SKM-1 (cell line): ENCODE measurements around the gene COX7B2.

Source experiments
- DNase-seq: peaks from one replicate; lab custom pipeline; 2025; ENCODE audit not compliant: unreplicated experiment; lab: John Stamatoyannopoulos, UW

Gene COX7B2

GRCh38 chr4:46909078-46909477, at the start of gene COX7B2:
COX7B2 (minus strand) TSS chr4:46909245; CDS start chr4:46735192, 174,053 bp downstream.
- no peak for DNase-seq

GRCh38 chr4:46956451-46956850, 47.4 kb upstream of the COX7B2 start:
- no peak for DNase-seq

- no peak for DNase-seq
These were observed 46.6 kb upstream of the COX7B2 start for GRCh38 chr4:46955601-46956000.

GRCh38 chr4:46954643-46955042, 45.6 kb upstream of the COX7B2 start:
- no peak for DNase-seq

- no peak for DNase-seq
These were observed 44.5 kb upstream of the COX7B2 start for GRCh38 chr4:46953564-46953963.

- no peak for DNase-seq
These were observed 43.4 kb upstream of the COX7B2 start for GRCh38 chr4:46952451-46952850.

GRCh38 chr4:46950826-46951225, 41.8 kb upstream of the COX7B2 start:
- no peak for DNase-seq

GRCh38 chr4:46949822-46950221, 40.8 kb upstream of the COX7B2 start:
- no peak for DNase-seq

- DNase-seq, result no peak
These were observed 38.5 kb upstream of the COX7B2 start for GRCh38 chr4:46947541-46947940.

- no peak for DNase-seq
These were observed 38.0 kb upstream of the COX7B2 start for GRCh38 chr4:46946919-46947536.

- DNase-seq, result no peak
These were observed 36.0 kb upstream of the COX7B2 start for GRCh38 chr4:46945062-46945461.

- DNase-seq, result no peak
These were observed 35.3 kb upstream of the COX7B2 start for GRCh38 chr4:46944345-46944744.

- no peak for DNase-seq
These were observed 28.4 kb upstream of the COX7B2 start for GRCh38 chr4:46937493-46937892.

- no peak for DNase-seq
These were observed 25.7 kb upstream of the COX7B2 start for GRCh38 chr4:46934726-46935125.

- no peak for DNase-seq
These were observed 24.6 kb upstream of the COX7B2 start for GRCh38 chr4:46933686-46934085.

- DNase-seq, result peak; percentile 38
These were observed 22.9 kb upstream of the COX7B2 start for GRCh38 chr4:46931981-46932380.

- DNase-seq, result no peak
These were observed 21.8 kb upstream of the COX7B2 start for GRCh38 chr4:46930891-46931290.

GRCh38 chr4:46927201-46927600, 18.2 kb upstream of the COX7B2 start:
- DNase-seq, result no peak

- DNase-seq, result no peak
These were observed 15.9 kb upstream of the COX7B2 start for GRCh38 chr4:46924789-46925529.

GRCh38 chr4:46922205-46922604, 13.2 kb upstream of the COX7B2 start:
- no peak for DNase-seq

GRCh38 chr4:46908148-46908547, 897 bp downstream of the COX7B2 start:
- no peak for DNase-seq

GRCh38 chr4:46900082-46900481, 9.0 kb downstream of the COX7B2 start:
- no peak for DNase-seq

- DNase-seq, result no peak
These were observed 14.2 kb downstream of the COX7B2 start for GRCh38 chr4:46894826-46895225.
